ENCODE measurements around the gene KRTAP9-1. TPM values are rescaled to one million over a fixed set of nuclear protein-coding genes. Genes with fewer than 3 reads are reported as not detected.
A peak's percentile ranks its signal among the peaks of the same experiment; 100 is the strongest.
"Not testable (repeated sequence)": the region's sequence is repeated elsewhere in the genome, so short reads cannot be mapped to it uniquely, and the experiment has no call there.

The KRTAP9-1 gene
- total RNA-seq, 1 experiment from 2014 or later = not detected

DNA sequence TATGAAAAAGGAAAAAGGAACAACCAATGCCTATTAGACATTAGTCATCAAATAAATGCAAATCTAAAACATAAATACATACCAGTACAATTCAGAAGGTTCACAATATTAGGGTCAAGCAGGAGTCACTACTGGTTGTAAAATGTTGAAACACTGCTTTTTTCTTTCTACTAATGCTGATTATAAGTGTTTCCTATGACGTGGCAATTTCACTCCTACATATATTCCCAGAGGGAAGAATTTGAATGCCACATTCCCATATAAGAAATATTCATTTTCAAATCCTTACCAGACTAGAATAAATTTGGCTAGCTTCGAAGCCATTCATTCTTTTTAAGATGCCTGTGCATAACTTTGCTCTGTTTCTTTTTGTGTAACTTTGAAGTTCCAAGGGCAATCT lies 34.1 kb downstream of the KRTAP9-1 start:
- BruUV-seq (replicated peaks) = no TSS peak
- no peak overlapping the region for H3K27ac ChIP-seq (ENCODE audit: low read length)
- ChIA-PET CTCF (no interaction called here), POLR2A (ENCODE audit: unreplicated experiment) (no interaction called here)
- H2AFZ ChIP-seq (ENCODE audit: low read length) = no peak overlapping the region
- no peak for ATAC-seq
- no peak overlapping the region for H3K9ac ChIP-seq (ENCODE audit: low read length)
- H3K4me3 ChIP-seq (ENCODE audit: low read length) = no peak overlapping the region
- no peaks in the 10 kb centered on the region for H3K27me3 ChIP-seq (ENCODE audit: low read length)
- H3F3A ChIP-seq (ENCODE audit: low read length, unreplicated experiment) = no peaks in the 10 kb centered on the region
- no peak for TF ChIP-seq EZH2phosphoT487 (IDR thresholded peaks at IDR 0.05; ENCODE audit: borderline replicate concordance, low read length)
- TF ChIP-seq, protein P1, sequence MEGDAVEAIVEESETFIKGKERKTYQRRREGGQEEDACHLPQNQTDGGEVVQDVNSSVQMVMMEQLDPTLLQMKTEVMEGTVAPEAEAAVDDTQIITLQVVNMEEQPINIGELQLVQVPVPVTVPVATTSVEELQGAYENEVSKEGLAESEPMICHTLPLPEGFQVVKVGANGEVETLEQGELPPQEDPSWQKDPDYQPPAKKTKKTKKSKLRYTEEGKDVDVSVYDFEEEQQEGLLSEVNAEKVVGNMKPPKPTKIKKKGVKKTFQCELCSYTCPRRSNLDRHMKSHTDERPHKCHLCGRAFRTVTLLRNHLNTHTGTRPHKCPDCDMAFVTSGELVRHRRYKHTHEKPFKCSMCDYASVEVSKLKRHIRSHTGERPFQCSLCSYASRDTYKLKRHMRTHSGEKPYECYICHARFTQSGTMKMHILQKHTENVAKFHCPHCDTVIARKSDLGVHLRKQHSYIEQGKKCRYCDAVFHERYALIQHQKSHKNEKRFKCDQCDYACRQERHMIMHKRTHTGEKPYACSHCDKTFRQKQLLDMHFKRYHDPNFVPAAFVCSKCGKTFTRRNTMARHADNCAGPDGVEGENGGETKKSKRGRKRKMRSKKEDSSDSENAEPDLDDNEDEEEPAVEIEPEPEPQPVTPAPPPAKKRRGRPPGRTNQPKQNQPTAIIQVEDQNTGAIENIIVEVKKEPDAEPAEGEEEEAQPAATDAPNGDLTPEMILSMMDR (conservative IDR thresholded peaks at IDR 0.05; ENCODE audit: low read depth, low read length) = no peak
- no peak for TF ChIP-seq EZH2 (IDR thresholded peaks at IDR 0.05; ENCODE audit: low read length, unreplicated experiment)
- no peak overlapping the region for H3K4me2 ChIP-seq (ENCODE audit: low read length)
- intact Hi-C loops (cut with micrococcal nuclease) = no loop called here
- DNase-seq = peak; percentile 2
- H3K79me2 ChIP-seq (ENCODE audit: low read length) = no peaks in the 10 kb centered on the region
- H4K20me1 ChIP-seq (ENCODE audit: low read length) = no peaks in the 10 kb centered on the region
- peaks cover 7% of the 10 kb centered on the region; the same call in 1 of the 2 replicates for H3K4me1 ChIP-seq (ENCODE audit: insufficient read depth, low read length)
- no peaks in the 10 kb centered on the region for H3K9me2 ChIP-seq (replicated peaks; ENCODE audit: low read length)
- no peaks in the 10 kb centered on the region for H3K9me3 ChIP-seq (ENCODE audit: low read length)
- H3K36me3 ChIP-seq (ENCODE audit: low read depth, low read length) = no peaks in the 10 kb centered on the region

DNA sequence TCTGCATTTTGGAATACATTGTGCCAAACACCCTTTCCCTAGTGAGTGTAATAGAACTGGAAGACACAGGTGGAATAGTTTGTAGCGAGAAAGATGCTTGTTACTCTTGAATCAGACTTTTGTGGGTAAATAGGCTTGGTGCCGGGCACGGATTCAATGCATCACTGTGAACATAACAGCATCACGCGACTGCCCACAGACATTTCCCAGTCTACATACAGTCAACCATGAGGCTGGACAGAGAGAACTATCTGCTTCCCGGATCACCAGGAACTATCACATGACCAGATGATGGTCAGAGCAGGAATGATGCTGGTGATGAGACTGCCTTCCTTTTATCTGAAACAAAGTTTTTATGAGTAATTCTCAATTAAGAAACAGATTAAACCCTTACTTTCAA lies 36.4 kb downstream of the KRTAP9-1 start:
- POLR2A ChIA-PET (ENCODE audit: unreplicated experiment) = no interaction called here
- CTCF ChIA-PET = no interaction called here

DNA sequence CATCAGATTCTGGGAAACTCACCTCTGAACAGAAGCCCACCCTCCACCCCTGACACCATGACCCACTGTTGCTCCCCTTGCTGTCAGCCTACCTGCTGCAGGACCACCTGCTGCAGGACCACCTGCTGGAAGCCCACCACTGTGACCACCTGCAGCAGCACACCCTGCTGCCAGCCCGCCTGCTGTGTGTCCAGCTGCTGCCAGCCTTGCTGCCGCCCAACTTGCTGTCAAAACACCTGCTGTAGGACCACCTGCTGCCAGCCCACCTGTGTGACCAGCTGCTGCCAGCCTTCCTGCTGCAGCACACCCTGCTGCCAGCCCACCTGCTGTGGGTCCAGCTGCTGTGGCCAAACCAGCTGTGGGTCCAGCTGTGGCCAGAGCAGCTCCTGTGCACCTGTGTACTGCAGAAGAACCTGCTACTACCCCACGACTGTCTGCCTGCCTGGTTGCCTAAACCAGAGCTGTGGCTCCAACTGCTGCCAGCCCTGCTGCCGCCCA lies 37.0 kb downstream of the KRTAP9-1 start, which contains the start of gene KRTAP9-2:
KRTAP9-2 (plus strand) TSS at position 51 of the 498 bp plus-strand sequence; CDS start at position 58, 7 bp downstream.
- H3K9ac ChIP-seq (ENCODE audit: low read length); CTCF ChIA-PET: not testable (repeated sequence)

More for the DNA sequence above, 36.4 kb downstream of the KRTAP9-1 start:
- TF ChIP-seq EZH2 (IDR thresholded peaks at IDR 0.05; ENCODE audit: low read length, unreplicated experiment) (no peak), EZH2phosphoT487 (IDR thresholded peaks at IDR 0.05; ENCODE audit: borderline replicate concordance, low read length) (no peak)
- TF ChIP-seq, protein P1 (conservative IDR thresholded peaks at IDR 0.05; ENCODE audit: low read depth, low read length) = no peak
- Histone ChIP-seq H3K36me3 (ENCODE audit: low read depth, low read length) (no peaks in the 10 kb centered on the region), H3K4me1 (ENCODE audit: insufficient read depth, low read length) (peaks cover 7% of the 10 kb centered on the region; the same call in 1 of the 2 replicates), H3K9me2 (replicated peaks; ENCODE audit: low read length) (no peaks in the 10 kb centered on the region), H3K9me3 (ENCODE audit: low read length) (no peaks in the 10 kb centered on the region), H3K9ac (ENCODE audit: low read length) (no peak overlapping the region), H3K79me2 (ENCODE audit: low read length) (no peaks in the 10 kb centered on the region), H3K4me2 (ENCODE audit: low read length) (no peak overlapping the region), H2AFZ (ENCODE audit: low read length) (no peak overlapping the region), H3K4me3 (ENCODE audit: low read length) (no peak overlapping the region), H3F3A (ENCODE audit: low read length, unreplicated experiment) (no peaks in the 10 kb centered on the region), H3K27me3 (ENCODE audit: low read length) (no peaks in the 10 kb centered on the region), H3K27ac (ENCODE audit: low read length) (no peak overlapping the region), H4K20me1 (ENCODE audit: low read length) (no peaks in the 10 kb centered on the region)
- intact Hi-C loops (cut with micrococcal nuclease) = no loop called here
- ATAC-seq (no peak), DNase-seq (no peak)
- no TSS peak for BruUV-seq (replicated peaks)

More for the DNA sequence above, 37.0 kb downstream of the KRTAP9-1 start, which contains the start of gene KRTAP9-2:
- H3K9me2 ChIP-seq (replicated peaks; ENCODE audit: low read length); H3K79me2 ChIP-seq (ENCODE audit: low read length); DNase-seq; intact Hi-C loops (cut with micrococcal nuclease); H3K27me3 ChIP-seq (ENCODE audit: low read length); H3K4me3 ChIP-seq (ENCODE audit: low read length); POLR2A ChIA-PET (ENCODE audit: unreplicated experiment); H3K27ac ChIP-seq (ENCODE audit: low read length); H3K9me3 ChIP-seq (ENCODE audit: low read length); BruUV-seq (replicated peaks); H3K36me3 ChIP-seq (ENCODE audit: low read depth, low read length); H3K4me2 ChIP-seq (ENCODE audit: low read length); H3K4me1 ChIP-seq (ENCODE audit: insufficient read depth, low read length); H4K20me1 ChIP-seq (ENCODE audit: low read length); ATAC-seq; H3F3A ChIP-seq (ENCODE audit: low read length, unreplicated experiment); H2AFZ ChIP-seq (ENCODE audit: low read length): not testable (repeated sequence)
